ENCODE measurements around the gene IFT80.
"Not testable (repeated sequence)": the region's sequence is repeated elsewhere in the genome, so short reads cannot be mapped to it uniquely, and the experiment has no call there.

Gene IFT80

DNA sequence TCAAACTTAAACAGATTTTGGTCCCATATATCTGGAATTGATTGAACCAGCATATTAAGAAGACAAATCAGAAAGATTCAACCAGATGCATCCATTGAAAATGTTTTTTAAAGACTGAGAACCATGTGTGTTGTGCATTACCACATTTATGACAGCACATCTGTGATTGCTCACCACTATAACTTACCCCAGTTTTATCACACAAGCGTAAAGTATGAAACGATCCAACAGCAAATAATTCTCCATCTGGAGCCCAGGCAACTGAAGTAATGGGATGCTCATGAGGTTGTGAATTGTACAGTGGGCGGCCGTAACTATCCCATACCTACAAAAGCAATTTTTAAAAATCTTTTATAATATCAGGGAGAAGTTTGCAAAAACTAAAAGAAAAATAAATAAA is 43.2 kb downstream of the IFT80 start:
- no peak for DNase-seq

DNA sequence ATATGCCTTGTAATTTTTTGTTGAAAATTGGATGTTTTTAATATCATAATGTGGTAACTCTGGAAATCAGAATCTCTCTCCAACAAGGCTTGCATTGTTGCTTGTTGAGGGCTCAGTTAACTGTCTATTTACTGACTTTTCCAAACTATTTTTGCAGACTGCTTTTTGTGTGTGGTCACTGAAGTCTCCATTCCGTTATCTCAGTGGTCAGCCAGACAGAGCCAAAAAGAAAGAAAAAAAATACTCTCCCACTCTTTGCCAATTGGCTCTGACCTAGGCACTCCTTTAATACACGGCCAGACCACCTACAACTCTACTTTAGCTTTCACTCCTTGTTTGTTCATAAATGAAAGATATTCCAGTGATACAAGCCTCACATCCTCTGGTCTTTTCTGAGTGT is 52.5 kb downstream of the IFT80 start:
- DNase-seq, result no peak

DNA sequence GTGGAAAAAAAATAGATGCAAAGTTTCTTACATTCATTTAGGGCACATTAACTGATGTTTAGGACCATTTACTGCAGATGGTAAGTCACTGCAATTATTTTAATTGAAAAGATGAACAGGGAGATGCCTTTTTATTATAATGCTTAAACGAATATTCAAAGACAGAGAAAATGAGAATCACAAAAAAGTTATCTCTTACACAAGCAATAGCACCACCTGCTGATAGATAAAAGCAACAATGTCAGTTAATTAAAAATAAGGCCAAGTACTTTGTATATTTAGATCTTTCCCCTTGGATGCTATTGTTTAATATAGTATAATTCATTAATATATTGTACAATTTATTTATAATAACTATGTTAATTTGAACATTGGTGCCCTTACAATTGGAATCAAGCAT is 55.9 kb downstream of the IFT80 start:
- peak in 1 of 2 experiments; percentile 36 for DNase-seq

DNA sequence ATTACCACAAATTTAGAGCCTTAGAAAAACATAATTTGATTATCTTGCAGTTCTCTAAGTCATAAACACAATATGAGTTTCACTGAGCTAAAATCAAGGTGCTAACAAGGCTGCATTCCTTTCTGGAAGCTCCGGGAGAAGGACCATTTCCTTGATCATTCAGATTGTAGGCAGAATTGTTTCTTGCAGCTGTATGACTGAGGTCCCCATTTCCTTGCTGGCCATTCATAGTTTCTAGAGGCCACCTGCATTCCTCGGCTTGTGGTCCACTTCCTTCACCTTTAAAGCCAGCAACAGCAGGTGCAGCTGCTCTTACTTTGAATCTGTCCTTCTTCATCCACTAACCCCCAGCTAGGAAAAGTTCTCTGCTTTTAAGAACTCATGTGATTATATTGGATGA is 58.7 kb downstream of the IFT80 start:
- no peak for DNase-seq

DNA sequence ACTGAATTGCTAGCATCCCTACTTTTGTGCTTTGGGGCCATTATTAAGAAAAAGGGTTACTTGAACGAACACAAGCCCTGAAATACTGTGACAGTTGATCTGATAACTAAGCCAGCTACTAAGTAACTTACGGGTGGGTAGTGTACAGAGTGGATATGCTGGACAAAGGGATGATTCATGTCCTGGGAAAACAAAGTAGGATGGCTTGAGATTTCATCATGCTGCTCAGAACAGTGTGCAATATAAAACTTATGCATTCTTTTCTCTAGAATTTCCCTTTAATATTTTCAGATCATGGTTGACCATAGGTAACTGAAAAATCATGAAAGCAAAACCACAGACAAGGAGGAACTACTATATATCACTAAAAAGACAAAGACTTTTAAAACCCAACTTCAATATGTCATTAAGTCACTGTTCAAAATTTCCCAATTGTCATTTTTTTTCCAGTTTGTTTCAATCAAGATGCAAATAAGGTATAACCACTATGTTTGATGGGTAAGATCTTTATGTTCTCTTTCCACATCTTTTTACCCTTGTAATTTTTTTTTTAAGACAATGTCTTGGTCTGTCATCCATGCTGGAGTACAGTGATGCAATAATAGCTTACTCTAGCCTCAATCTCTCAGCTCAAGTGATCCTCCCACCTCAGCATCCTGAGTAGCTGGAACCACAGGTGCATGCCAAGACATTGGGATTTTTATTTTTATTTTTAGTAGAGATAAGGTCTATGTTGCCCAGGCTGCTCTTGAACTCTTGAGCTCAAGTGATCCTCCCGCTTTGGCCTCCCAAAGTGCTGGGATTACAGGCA is 67.7 kb downstream of the IFT80 start:
- no peak for DNase-seq

DNA sequence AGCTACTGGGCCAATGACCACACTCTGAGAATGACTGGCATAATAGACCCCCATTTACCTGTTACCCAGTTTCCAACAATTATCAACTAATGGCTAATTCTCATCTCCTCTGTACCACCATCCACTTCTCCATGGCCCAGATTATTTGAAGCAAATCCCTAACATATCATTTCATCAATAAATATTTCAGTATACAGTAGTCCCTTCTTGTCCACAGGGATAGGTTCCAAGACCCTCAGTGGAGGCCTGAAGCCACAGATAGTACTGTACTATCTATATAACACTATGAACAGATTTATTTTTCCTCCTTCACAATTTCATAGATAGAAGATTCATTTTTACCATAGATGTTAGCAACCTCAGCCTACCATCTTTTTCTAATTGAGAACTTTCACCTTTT is 68.3 kb downstream of the IFT80 start:
- no peak for DNase-seq

DNA sequence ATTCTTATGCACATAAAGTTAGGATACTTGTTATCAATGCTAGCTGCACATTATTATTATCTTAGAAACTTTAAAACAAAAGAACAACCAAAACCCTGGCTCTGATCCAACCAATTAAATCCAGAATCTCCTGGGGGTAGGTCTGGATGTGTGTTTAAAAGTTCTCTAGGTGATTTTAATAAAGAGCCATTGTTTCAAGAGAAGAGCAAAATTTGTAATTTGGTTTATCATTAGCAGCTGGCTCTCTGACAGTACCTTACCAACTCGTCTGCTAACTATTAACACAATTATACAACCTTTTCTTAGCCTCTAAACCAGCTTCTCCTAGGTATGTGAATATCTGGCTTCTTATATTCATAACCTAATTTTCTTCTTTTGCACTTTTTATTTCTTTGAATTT is 68.9 kb downstream of the IFT80 start:
- no peak for DNase-seq

DNA sequence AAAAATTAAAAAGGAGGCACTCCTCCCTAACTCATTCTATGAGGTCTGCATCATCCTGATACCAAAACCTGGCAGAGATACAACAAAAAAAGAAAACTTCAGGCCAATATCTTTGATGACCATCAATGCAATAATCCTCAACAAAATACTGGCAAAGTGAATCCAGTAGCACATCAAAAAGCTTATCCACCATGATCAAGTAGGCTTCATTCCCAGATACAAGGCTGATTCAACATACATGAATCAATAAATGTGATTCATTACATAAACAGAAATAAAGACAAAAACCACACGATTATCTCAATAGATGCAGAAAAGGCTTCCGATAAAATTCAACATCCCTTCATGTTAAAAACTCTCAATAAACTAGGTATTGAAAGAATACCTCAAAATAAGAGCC is 72.7 kb downstream of the IFT80 start:
- not testable (repeated sequence) for DNase-seq

DNA sequence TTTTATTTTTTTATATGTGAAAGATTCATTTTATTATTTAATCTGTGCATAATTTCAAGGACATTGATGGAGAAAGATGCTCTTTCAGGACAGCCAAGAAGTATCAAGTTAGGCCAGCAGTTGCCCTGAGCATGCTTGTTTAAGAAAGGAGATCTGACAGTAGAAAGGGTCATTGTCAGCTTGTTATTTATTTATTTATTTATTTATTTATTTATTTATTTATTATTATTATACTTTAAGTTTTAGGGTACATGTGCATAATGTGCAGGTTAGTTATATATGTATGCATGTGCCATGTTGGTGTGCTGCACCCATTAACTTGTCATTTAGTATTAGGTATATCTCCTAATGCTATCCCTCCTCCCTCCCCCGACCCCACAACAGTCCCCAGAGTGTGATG is 77.2 kb downstream of the IFT80 start:
- not testable (repeated sequence) for DNase-seq

DNA sequence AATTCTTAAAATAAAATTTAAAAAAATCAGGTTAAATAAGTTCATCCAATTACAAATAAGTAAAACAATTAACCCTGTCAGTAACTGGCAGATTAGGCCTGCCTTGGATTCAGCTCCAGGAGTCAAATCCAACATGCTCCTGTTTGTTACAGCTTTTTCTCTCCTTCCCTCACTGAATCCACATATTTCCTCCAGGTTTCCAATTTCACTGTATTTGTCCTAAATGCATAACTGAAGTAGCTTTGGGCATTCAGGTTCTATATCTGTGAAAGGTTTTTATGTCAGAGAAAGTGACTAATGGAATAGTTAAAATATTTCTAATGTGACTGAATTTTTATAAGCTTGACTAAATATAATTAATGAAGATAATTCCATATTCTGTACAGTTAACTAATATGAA is 79.7 kb downstream of the IFT80 start:
- no peak for DNase-seq

DNA sequence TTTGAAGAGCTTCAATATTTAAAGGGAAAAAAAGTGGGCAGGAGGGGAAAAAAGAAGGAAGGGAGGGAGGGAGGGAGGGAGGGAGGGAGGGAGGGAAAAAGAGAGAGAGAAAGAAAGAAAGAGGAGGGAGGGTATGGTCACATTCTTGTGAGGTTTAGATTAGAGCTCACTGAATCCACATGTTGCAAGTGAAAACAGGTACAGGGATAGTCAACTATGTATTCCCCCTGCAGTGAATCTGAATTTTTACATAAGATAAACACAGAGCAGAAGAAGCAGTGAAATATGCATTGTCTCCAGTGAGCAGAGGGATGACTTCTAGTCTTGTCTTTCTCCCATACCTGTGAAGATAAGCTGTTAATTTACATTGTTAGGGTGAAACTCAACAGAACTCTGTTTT is 84.0 kb downstream of the IFT80 start:
- no peak for DNase-seq

DNA sequence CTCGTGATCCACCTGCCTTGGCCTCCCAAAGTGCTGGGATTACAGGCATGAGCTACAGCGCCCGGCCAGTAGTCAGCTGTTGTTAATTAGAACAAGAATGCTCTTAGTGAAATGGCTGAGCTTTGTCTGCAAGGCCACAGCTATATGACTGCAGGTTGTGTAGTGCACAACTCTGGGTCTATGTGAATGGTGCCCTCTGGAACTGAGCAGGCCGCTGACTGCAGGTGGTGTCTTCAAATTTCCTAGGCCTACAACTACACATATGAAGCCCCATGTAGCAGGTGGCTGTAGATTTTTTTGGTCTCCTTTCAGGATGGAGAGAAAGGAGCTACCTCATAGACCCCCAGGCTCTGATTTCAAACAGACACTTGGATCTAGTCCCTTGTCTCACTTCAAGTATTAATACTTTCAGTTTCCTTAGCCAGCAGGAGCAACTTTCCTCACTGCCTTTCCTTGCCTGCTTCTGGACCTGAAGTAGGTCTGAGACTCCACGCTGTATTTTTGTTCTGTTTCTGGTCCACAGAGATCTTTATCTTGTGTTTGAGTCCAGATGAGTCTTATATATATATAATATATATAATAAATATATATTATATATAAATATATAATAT is 86.9 kb downstream of the IFT80 start:
- DNase-seq, result no peak

DNA sequence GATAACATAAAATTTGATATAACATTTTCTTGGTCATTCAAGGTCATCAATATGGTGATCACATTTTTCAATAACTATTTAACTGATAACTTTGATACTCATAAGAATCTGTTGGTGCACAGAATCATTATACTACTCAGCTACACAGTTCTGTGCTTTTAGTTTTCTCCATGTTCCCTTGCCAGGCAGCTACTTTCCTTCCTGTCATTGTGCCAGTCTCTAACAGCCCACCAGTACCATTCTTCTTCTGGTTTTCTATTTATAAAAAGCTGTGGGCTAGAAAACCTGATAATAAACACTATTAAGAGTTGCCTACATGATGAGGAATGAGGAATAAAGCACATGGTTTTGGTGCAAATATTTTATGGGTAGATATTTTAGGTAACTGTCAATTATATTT is 96.2 kb downstream of the IFT80 start:
- no peak for DNase-seq

DNA sequence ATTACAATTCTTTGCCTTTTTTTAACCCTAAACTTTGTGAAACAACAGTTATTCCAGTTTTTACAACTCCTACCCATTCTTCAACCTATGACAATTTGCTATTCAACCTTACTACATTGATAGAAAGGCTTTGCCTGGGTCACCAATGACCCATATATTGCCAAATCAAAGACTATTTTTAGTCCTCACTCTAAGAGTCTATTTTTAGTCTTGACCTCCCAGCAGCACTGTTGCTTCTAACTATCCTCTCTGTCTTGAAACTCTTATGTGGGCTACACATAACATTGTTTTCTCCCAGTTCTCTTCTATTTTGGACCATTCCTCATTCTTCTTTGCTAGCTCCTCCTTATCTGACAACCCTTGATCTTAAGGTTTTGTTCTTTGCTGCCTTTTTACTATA is 102.4 kb downstream of the IFT80 start:
- no peak for DNase-seq

DNA sequence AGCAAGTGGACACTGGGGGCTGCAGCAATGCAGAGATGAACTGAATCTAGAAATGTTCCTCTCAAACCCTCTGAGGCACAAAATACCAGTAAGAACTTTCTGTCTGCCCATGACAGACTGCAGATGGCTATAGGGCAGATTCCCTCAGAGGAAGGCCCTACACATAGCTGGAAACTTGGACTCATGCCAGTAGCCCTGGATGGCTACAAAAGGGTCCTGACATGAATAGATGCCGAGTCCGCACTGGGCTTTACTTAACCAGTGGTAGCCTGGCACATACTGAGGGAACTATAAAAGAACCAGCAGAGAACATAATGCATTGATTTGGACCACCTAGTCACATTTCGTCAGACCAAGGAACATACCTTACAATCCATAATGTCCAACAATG is 107.1 kb downstream of the IFT80 start:
- no peak for DNase-seq

DNA sequence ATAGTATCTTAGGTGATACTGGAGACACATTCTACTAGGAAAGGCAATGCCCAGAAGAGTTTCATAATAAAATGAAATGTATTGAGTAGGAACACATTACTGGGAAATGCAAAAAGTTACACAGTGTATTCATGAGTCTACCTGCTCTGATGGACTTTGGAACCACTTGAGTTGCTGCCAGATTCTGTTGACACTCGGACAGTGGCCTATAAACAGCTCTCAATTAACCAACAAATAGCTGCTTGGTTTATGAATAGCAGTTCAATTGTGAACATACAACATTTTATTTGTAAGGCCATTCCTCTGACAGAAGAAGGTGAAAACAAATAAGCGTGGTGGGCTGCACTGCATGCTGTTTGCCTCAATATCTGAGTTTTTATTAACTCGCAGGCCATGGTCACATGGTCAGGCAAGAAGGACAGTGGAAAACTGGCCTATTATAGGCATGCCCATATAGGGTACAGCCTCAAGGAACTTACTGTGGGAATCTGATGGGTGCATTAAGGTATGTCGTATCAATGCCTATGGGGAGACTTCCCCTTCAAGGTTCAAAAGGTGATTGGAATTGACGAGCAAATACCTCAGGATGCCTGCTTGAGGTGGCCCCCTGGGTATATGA is 107.6 kb downstream of the IFT80 start:
- no peak for DNase-seq

DNA sequence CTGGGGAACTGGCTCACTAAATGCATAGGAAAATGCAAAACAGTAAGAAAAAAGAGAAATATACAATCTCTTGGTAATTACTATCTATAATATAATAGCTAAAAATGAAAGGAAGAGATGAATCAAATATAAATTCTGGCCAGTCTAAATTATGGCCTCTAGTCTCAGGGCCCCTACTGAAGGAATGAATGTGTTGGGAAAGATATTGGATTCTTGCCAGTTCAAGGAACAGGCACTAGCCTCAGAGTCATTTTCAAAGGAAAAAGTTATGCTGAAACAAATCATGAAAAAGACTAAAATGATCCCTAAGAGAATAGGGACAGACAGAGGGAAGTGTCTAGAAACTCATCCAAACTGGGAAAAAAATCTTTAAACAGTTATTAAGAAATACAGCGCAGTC is 111.4 kb downstream of the IFT80 start:
- DNase-seq, result no peak

DNA sequence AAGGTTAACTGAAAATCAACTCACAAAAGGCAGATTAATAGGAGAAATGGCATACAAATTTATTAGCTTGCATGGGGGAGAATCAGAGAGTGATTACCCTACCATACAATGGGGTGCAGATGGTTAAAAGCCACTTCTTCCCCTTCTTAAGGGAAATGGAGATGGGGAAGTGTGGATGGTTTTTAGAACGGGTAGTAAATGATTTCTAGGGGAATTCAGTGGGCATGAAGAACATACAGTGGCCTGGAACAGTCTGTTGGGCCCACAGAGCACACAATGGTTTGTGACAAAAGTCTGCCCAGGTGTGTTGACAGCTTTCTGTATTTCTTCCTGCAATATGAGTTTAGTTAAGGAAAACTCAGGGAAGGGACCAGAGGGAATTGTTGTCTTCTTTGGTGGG is 112.8 kb downstream of the IFT80 start:
- peak in 1 of 2 experiments; percentile 7 for DNase-seq

DNA sequence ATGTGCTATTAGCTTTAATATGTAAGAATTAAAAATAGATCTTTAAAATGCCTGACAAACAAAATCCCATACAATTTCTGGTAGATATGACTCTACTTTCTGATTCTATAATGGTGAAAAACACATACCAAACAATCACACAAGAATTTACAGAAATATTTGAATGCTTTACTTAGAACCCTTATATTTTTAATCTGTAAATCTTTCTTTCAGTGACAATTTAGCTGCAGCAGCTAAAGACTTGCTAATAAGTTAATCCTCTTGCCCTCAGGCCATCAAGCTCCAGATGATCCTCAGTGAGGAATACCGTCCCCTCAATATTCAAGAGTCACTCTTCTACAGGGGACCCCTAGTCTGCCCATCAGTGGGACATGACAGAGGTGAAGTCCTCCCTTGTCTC is 118.2 kb downstream of the IFT80 start:
- no peak for DNase-seq

DNA sequence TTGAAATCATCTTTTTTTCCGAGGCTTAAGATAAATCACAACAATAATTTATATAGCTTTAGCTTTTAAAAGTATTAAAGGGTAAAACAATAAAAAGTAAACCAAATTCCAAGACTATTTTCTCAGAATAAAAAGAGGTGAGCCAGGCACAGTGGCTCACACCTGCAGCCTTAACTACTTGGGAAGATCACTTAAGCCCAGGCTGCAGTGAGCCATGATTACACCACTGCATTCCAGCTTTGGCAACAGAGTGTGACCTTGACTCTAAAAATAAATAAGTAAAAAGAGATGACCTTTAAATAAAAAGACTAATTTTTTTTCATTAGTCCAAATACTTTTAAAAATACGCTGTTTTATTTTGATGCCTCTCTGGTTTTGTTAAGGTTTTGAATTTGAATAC is 119.4 kb downstream of the IFT80 start:
- no peak for DNase-seq

DNA sequence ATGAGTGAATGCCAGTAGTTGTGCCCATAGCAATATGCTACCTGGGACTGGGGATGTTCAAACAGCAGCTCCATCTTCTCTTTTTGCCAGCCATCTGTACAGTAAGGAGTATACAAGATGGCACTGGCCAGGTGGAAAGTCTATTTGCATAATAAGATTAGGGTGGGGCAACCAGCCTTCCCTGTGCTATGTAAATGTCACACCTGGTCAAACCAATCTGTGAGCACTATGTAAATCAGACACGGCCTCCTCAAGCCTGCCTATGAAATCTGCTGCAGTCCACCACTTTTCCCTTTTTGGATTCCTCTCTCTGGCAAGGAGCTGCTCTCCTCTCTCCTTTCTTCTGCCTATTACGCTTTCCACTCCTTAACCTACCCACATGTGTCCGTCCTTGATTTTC is 120.8 kb downstream of the IFT80 start:
- DNase-seq, result peak; percentile 56 to 88

DNA sequence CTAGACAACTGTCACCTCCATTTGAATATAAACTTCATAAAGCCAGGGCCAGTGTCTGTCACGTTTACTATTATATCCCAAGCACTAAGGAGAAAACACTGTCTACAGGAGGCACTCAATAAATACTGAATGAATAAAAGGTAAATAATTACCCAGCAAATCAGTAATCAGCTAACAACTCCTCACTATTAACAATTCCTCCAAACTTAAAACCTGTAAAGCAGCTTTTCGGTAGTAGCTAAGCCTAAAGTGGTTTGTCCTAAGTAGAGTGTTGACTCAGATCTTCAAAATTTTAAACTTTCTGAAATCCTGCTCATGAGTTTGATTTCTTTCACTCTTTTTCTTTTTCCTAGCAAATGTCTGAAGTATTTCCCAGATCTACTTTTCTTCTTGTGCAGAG is 133.9 kb downstream of the IFT80 start:
- DNase-seq, result no peak

DNA sequence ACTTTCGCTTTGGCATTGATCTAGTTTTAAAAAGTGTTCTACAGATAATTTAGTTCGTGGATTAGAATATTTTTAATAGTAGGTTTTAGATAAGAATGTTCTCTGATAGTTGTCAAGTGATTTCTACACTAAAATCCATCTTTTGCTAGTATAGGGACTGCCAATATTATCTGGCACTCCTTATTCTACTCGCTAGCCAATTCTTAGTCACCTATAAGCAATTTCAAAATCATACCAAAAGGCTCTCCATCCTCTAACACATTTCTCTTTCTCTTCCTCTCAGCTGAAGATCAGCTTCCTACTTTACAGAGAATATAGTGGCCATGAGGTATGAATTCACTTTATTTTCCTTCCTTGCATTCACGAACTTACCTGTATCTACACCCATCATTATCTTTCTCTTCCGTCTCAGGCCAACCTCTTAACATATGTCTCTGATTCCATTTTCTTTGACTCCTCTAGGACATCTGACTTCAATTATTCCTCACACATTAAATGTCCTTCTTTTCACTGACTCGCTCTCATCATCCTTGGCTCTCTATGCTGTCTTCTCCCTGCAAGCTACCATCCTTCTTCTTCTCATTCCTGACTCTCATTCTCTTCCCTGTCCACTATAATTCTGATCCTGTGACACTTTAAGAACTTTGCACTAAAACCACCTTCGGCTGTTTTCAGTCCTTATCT is 138.3 kb downstream of the IFT80 start:
- DNase-seq, result no peak

DNA sequence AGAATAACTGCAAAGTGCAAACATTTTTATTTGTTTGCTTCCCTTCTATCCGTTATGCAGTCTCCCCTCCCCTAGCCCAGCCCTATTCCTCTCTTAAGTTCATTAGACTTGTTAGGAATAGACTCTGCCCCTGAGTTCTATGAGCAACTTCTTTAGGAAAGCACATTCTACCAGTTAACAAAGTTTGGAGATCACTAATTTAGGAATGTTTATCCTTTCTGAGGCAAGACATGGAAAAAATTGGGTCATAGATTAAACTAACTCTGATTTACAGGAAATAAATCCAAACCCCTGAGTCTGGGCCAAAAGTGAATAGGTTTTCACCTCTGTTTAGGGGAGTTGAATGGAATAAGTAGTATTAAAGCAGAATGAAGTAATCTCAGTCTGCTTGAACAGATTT is 139.4 kb downstream of the IFT80 start:
- DNase-seq, result no peak
